HepG2 (cell line): ENCODE data around the gene PTCD1. TPM values are rescaled to one million over a fixed set of nuclear protein-coding genes. Genes with fewer than 3 reads are reported as not detected.

Source experiments
- E2F1 ChIP-seq: sonication (generic); formaldehyde crosslinking; IDR thresholded peaks from 2 replicates; pipeline ENCODE4 v1.5.0; 2020; ENCODE audit warnings: missing genetic modification reagents
- E2F2 ChIP-seq: sonication (generic); formaldehyde crosslinking; IDR thresholded peaks from 2 replicates; pipeline ENCODE4 v1.4.0; 2020; ENCODE audit warnings: missing genetic modification reagents, borderline replicate concordance
- FOXK1 ChIP-seq: sonication (generic); formaldehyde crosslinking; IDR thresholded peaks from 2 replicates; pipeline ENCODE4 v1.4.0; 2020; ENCODE audit warnings: low read depth, missing genetic modification reagents, borderline replicate concordance
- GRHL1 ChIP-seq: sonication (generic); formaldehyde crosslinking; conservative IDR thresholded peaks from 2 replicates; pipeline ENCODE4 v1.8.0; 2022; ENCODE audit warnings: missing genetic modification reagents
- HMGA1 ChIP-seq: sonication (generic); formaldehyde crosslinking; conservative IDR thresholded peaks from 2 replicates; pipeline ENCODE4 v1.4.0; 2020; ENCODE audit warnings: missing genetic modification reagents
- HMGXB4 ChIP-seq, 2 experiments: sonication (generic) in 1 of 2; formaldehyde crosslinking in 1 of 2; IDR thresholded peaks; 2 replicates each; pipeline versions ENCODE4 v1.4.0 to v1.6.1; 2018 to 2020; ENCODE audit warnings: missing genetic modification reagents in 2 of 2, borderline replicate concordance in 1 of 2, low read depth in 1 of 2, mild to moderate bottlenecking in 1 of 2, missing biosample characterization in 1 of 2
- RFX3 ChIP-seq: IDR thresholded peaks from 2 replicates; pipeline ENCODE4 v1.6.1; 2016; ENCODE audit warnings: missing biosample characterization, missing genetic modification reagents
- UBTF ChIP-seq: sonication (generic); formaldehyde crosslinking; IDR thresholded peaks from 2 replicates; pipeline ENCODE4 v1.4.0; 2020; ENCODE audit warnings: mild to moderate bottlenecking, missing genetic modification reagents
- ZBTB33 ChIP-seq: sonication (generic); formaldehyde crosslinking; IDR thresholded peaks from 2 replicates; pipeline ENCODE4 v1.4.0; 2020; ENCODE audit warnings: missing genetic modification reagents
- ZFP36L2 ChIP-seq: sonication (generic); formaldehyde crosslinking; IDR thresholded peaks from 2 replicates; pipeline ENCODE4 v1.4.0; 2020; ENCODE audit warnings: missing genetic modification reagents
- ZNF367 ChIP-seq: sonication (generic); formaldehyde crosslinking; IDR thresholded peaks from 2 replicates; pipeline ENCODE4 v1.4.0; 2020; ENCODE audit warnings: missing genetic modification reagents, borderline replicate concordance
- ZNF383 ChIP-seq: sonication (generic); formaldehyde crosslinking; IDR thresholded peaks from 2 replicates; pipeline ENCODE4 v1.4.0; 2020; ENCODE audit warnings: missing genetic modification reagents, mild to moderate bottlenecking, borderline replicate concordance
- ZNF530 ChIP-seq: sonication (generic); formaldehyde crosslinking; IDR thresholded peaks from 2 replicates; pipeline ENCODE4 v1.5.0; 2020; ENCODE audit warnings: low read depth, mild to moderate bottlenecking, missing genetic modification reagents
- ZNF788 ChIP-seq: sonication (generic); formaldehyde crosslinking; IDR thresholded peaks from 2 replicates; pipeline ENCODE4 v1.5.0; 2020; ENCODE audit warnings: mild to moderate bottlenecking, missing genetic modification reagents, borderline replicate concordance
- polyA plus RNA-seq, 8 experiments: library from polyadenylated mRNA; depleted of rRNA in 3 of 8; stranded (reverse) in 7 of 8; unstranded in 1 of 8; fragments of >200 nt; fragmentation: Illumina TruSeq in 4 of 8; extraction: Trizol in 4 of 8; gene quantifications; 2 replicates each; pipeline versions ENCODE4 v1.2.1 to v1.2.3, GENCODE V29; 2011 to 2016; ENCODE audit warnings: low read depth in 4 of 8, missing spikeins in 1 of 8, mixed read lengths in 1 of 8; ENCODE audit not compliant: insufficient read depth in 1 of 8
- total RNA-seq, 5 experiments: library from RNA; depleted of rRNA; stranded (reverse); fragments of >200 nt; fragmentation: Illumina TruSeq; extraction: Trizol; gene quantifications; 2 replicates each; pipeline ENCODE4 v1.2.3, GENCODE V29; 2016; ENCODE audit warnings: low read depth in 1 of 5

PTCD1 gene
- total and polyA plus RNA-seq, 2 of the 13 experiments (the other 11 are each of a cell fraction or from before 2014, with no cell fraction given): 3.0 to 8.4 TPM

GRCh38 chr7:99408379-99409191, 30.0 kb downstream of the PTCD1 start, which contains the start of the genes BUD31 and PDAP1 (continued):
- TF ChIP-seq GRHL1 (no peak), ZFP36L2 (CRISPR knock-in tag) (peak; percentile 81; the same call in 1 of the 2 replicates), RFX3 (CRISPR knock-in tag) (peak; percentile 77), ZNF367 (CRISPR knock-in tag) (no peak; the same call in 1 of the 2 replicates), HMGXB4 (CRISPR knock-in tag; IDR thresholded peaks at IDR 0.05; ENCODE audit: borderline replicate concordance in 1 of 2, low read depth in 1 of 2) (peak; percentile 75 to 82), ZNF383 (CRISPR knock-in tag) (no peak), UBTF (CRISPR knock-in tag) (0 out of 2 replicates have a peak, but pooled peaks have one; percentile 36), ZNF530 (CRISPR knock-in tag) (no peak), FOXK1 (peak; percentile 73; the same call in 1 of the 2 replicates), E2F1 (CRISPR knock-in tag) (0 out of 2 replicates have a peak, but pooled peaks have one; percentile 8), ZNF788 (CRISPR knock-in tag) (peak; percentile 87), ZBTB33 (CRISPR knock-in tag) (peak; percentile 35; the same call in 1 of the 2 replicates), HMGA1 (CRISPR knock-in tag) (no peak), E2F2 (no peak)
